Muscle of leg (tissue), 11 donors: Measurements from ENCODE around the gene SPHK2. TPM values are rescaled to one million over a fixed set of nuclear protein-coding genes. Genes with fewer than 3 reads are reported as not detected.
"Not testable (repeated sequence)": the region's sequence is repeated elsewhere in the genome, so short reads cannot be mapped to it uniquely, and the experiment has no call there.

Experiments used
- DNase-seq: peaks from one replicate; pipeline ENCODE4 v3.0.0; 2013
- H3K27ac ChIP-seq: one replicate; pipeline ENCODE4 v1.5.1; 2013; ENCODE audit warnings: mild to moderate bottlenecking, low read length, control low read depth
- H3K27me3 ChIP-seq: one replicate; pipeline ENCODE4 v1.6.1; 2013; ENCODE audit warnings: low read length; ENCODE audit not compliant: control insufficient read depth, insufficient read depth
- H3K36me3 ChIP-seq: one replicate; pipeline ENCODE4 v1.6.1; 2013; ENCODE audit warnings: low read length; ENCODE audit not compliant: control insufficient read depth, insufficient read depth
- H3K4me1 ChIP-seq: one replicate; pipeline ENCODE4 v1.6.1; 2013; ENCODE audit warnings: low read length; ENCODE audit not compliant: control insufficient read depth, insufficient read depth
- H3K4me3 ChIP-seq: one replicate; pipeline ENCODE4 v1.5.1; 2013; ENCODE audit warnings: low read length, control low read depth
- H3K9me3 ChIP-seq: replicated peaks from 2 replicates; pipeline ENCODE4 v1.6.1; 2013; ENCODE audit warnings: low read depth, low read length; ENCODE audit not compliant: control insufficient read depth
- WGBS: methylation state at CpG from one replicate; pipeline ENCODE4 v1.1.5; 2013; ENCODE audit warnings: missing lambda C conversion rate; ENCODE audit not compliant: insufficient coverage; 5-methylcytosine and 5-hydroxymethylcytosine counted together
- polyA plus RNA-seq, 8 donors: library from polyadenylated mRNA; unstranded; fragments of 120-200 nt; gene quantifications; one replicate each; pipeline versions ENCODE4 v1.2.1 to v1.2.3, GENCODE V29; 2013; ENCODE audit warnings: inconsistent platforms in 1 of 8, low replicate concordance in 1 of 8; ENCODE audit not compliant: insufficient read length in 8 of 8, insufficient read depth in 1 of 8
- total RNA-seq: library from RNA; stranded (reverse); fragments of 120-200 nt; gene quantifications from one replicate; pipeline ENCODE4 v1.2.4, GENCODE V29; 2013

Gene SPHK2
- total and polyA plus RNA-seq, 9 donors: 4.1 to 11.8 (median 9.6) TPM

DNA sequence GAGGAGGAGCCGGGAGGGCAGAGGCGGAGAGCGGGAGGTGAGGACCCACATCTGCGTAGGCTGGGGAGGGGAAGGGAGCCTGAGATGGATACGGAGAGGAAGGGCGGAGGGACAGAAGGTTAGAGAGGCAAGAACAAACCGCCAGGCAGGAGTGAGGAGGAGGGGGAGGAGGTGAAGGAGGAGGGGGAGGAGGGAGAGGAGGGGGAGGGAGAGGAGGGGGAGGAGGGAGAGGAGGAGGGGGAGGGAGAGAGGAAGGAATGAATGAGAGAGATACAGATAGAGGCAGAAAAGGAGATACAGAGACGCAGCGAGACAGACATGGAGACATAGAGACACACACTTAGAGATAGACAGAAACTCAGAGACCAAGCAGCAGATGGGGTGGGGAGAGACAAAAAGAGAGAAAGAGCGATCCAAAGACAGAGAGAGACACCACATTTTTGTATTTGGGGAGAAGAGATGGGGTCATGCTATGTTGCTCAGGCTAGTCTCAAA, 27.5 kb downstream of the SPHK2 start:
- no peaks in the 10 kb centered on the region for H3K27me3 ChIP-seq
- WGBS: 4% methylated on average over 4 of the region's 10 CpGs
- H3K4me1 ChIP-seq: peaks cover 42% of the 10 kb centered on the region
- H3K4me3 ChIP-seq: peak overlapping the region; percentile 58
- no peaks in the 10 kb centered on the region for H3K36me3 ChIP-seq
- no peak for DNase-seq
- H3K27ac ChIP-seq: peak overlapping the region; percentile 91
- no peaks in the 10 kb centered on the region for H3K9me3 ChIP-seq

DNA sequence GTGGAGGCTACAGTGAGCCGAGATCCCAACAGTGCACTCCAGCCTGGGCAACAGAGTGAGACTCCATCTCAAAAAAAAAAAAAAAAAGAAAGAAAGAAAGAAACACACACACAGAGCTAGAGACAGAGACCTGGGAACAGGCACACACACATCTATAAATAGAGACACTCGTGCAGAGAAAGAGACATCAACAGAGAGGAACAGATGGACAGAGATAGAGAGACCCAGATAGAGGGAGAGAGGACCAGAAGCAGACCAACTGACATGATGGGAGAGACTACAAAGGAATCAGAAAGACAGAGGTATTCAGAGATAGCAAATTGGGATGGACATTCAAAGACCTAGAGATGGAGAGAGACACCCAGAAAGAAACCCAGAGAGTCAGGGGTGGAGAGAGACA, 28.8 kb downstream of the SPHK2 start:
- DNase-seq: no peak
- peaks cover 42% of the 10 kb centered on the region for H3K4me1 ChIP-seq
- H3K9me3 ChIP-seq: no peaks in the 10 kb centered on the region
- WGBS: no CpG with 5 or more reads among the region's 2 CpGs
- no peak overlapping the region for H3K27ac ChIP-seq
- no peaks in the 10 kb centered on the region for H3K27me3 ChIP-seq
- no peaks in the 10 kb centered on the region for H3K36me3 ChIP-seq
- no peak overlapping the region for H3K4me3 ChIP-seq

DNA sequence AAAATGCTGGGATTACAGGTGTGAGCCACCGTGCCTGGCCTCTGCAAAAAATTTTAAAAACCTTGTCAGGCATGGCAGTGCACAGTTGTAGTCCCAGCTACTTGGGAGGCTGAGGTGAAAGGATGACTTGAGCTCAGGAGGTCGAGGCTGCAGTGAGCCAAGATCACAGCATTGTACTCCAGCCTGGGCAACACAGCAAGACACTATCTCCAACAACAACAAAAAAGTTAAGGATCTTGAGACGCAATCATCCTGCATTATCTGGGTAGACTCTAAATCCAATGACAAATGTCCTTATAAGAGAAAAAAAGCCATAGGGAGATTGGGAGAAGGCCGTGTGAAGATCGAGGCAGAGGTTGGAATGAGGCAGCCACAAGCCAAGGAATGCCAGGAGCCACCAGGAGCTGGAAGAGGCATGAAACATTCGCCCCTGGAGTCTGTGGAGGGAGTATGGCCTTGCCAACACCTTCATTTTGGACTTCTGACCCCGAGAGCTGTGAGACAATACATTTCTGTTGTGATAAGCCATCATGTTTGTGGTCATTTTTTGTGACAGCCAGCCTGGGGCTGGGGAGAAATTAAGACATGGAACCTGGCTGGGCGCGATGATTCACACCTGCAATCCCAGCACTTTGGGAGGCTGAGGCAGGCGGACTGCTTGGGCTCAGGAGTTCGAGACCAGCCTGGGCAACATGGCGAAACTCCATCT, 31.8 kb downstream of the SPHK2 start:
- no peak for DNase-seq
- no peaks in the 10 kb centered on the region for H3K36me3 ChIP-seq
- H3K27ac ChIP-seq: no peak overlapping the region
- H3K4me1 ChIP-seq: peaks cover 31% of the 10 kb centered on the region
- H3K27me3 ChIP-seq: no peaks in the 10 kb centered on the region
- WGBS: 85% methylated on average over 7 of the region's 12 CpGs
- no peak overlapping the region for H3K4me3 ChIP-seq
- H3K9me3 ChIP-seq: no peaks in the 10 kb centered on the region

DNA sequence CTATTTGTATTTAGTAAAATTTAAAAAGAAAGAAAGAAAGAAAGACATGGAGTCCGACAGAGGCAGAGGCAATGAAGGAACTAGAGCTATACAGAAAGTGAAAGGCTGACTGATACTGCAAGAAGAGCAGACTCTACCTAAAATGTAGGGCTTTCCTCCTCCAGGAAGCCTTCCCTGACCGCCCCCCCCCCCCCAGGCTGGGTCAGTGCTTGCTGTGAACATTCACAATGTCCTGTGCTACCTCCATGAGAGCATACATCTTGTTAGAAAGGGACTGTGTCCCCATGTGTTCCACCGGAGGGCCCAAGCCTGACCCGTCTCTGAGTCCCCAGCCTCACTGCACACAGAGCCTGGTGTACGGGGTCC, 32.4 kb downstream of the SPHK2 start:
- WGBS: 79% methylated on average over 3 of the region's 5 CpGs
- Histone ChIP-seq H3K4me3 (no peak overlapping the region), H3K4me1 (peaks cover 30% of the 10 kb centered on the region), H3K36me3 (no peaks in the 10 kb centered on the region), H3K9me3 (no peaks in the 10 kb centered on the region), H3K27ac (no peak overlapping the region), H3K27me3 (no peaks in the 10 kb centered on the region)
- DNase-seq: no peak

DNA sequence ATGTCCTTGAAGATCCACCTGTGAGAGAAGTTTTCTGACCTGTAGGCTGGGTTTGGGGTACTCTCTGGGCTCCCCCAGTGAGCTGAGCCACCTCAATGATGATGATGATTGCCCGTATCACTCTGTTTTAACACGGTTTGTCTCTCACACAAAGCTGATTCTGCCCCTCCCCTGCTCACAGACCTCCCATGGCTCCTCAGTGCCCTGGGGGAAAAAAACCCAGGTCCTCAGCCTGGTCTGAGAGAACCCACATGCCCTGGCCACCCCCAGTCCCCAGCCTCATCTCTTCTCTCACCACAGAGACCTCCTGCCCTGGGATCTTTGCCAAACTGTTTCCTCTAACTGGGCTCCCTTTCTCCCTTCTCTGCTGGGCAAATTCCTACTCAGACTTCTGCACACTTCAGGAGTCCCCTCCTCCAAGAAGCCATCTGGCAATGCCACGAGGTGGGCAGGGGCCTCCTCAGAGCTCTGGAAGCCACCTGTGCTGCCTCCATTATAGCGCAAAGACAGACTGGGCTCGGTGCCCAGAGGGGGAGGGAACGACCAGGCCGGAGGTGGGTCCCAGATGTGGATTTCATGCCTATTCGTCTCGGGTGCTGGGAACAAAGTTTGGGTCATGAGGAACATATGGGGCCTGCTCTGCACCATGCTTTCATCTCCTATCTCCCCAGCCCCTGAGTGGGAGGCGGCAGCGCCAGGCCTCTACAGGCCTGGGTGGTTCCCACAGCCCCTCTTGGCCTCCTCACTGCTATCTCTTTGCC, 35.2 kb downstream of the SPHK2 start:
- H3K27ac ChIP-seq: peak overlapping the region; percentile 47
- peaks cover 20% of the 10 kb centered on the region for H3K4me1 ChIP-seq
- no peak overlapping the region for H3K4me3 ChIP-seq
- H3K9me3 ChIP-seq: no peaks in the 10 kb centered on the region
- WGBS: 18% methylated on average over 6 of the region's 11 CpGs
- peak; percentile 70 for DNase-seq
- H3K27me3 ChIP-seq: no peaks in the 10 kb centered on the region
- no peaks in the 10 kb centered on the region for H3K36me3 ChIP-seq

DNA sequence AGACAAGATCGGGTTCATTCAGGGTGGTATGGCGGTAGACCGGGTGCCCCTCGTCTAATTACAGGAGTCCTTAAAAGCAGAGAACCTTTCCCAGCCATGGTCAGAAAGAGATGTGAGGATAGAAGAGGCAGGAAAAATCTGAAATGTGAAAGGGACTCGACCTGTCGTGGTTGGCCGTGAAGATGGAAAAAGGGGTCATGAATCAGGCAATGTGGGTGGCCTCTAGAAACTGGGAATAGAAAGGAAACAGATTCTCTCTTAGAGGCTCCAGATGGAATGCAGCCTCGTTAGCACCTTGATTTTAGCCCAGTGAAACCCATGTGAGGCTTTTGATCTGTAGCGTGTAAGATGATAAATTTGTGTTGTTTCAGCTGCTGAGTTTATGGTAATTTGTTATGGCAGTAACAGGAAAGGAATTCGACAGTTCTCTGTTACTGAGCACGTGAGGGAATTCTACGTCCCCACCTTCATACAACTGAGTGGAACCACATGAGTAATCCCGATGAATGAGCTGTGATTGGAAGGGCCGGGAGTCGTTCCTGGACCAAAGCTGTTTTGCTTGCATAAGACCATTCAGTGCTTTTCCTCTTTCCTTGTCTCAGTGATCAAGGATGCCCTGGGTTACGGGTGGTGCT, 37.7 kb downstream of the SPHK2 start:
- no peak overlapping the region for H3K4me3 ChIP-seq
- H3K36me3 ChIP-seq: no peaks in the 10 kb centered on the region
- H3K27me3 ChIP-seq: no peaks in the 10 kb centered on the region
- peaks cover 26% of the 10 kb centered on the region for H3K4me1 ChIP-seq
- peak overlapping the region; percentile 55 for H3K27ac ChIP-seq
- WGBS: 32% methylated on average over 11 of the region's 16 CpGs
- DNase-seq: peak; percentile 77
- H3K9me3 ChIP-seq: no peaks in the 10 kb centered on the region

DNA sequence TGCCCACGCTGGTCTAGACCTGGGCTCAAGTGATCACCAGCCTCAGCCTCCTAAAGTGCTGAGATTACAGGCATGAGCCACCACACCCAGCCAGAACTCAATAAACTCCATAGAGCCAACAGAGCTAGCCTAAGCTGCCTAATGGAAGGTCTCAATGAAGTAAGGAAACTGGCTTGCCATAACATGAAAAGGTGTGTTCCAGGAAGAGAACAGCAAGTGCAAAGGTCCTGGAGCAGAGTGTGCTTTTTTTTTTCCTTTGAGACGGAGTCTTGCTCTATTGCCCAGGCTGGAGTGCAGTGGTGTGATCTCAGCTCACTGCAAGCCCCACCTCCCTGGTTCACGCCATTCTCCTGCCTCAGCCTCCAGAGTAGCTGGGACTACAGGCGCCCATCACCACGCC, 38.5 kb downstream of the SPHK2 start:
- not testable (repeated sequence) for H3K36me3 ChIP-seq, H3K4me3 ChIP-seq, DNase-seq, H3K27me3 ChIP-seq, H3K27ac ChIP-seq, H3K9me3 ChIP-seq
- peaks cover 26% of the 10 kb centered on the region for H3K4me1 ChIP-seq
- 80% methylated on average over 1 of the region's 5 CpGs for WGBS

DNA sequence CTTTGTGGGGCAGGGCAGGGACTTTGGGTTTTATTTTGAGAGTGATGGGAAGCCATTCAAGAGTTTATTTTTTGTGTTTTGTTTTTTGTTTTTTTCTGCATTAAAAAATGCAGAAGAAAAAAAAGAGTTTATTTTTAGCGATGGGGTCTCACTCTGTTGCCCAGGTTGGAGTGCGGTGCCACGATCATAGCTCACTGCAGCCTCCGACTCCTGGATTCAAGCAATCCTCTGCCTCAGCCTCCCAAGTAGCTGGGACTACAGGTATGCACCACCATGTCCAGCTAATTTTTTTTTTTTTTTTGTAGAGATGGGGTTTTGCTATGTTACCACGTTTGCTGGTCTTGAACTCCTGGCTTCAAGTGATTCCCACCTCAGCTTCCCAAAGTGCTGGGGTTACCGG, 39.2 kb downstream of the SPHK2 start:
- H3K9me3 ChIP-seq: no peaks in the 10 kb centered on the region
- H3K4me1 ChIP-seq: peaks cover 26% of the 10 kb centered on the region
- H3K27ac ChIP-seq: no peak overlapping the region
- no peaks in the 10 kb centered on the region for H3K27me3 ChIP-seq
- H3K4me3 ChIP-seq: no peak overlapping the region
- no peaks in the 10 kb centered on the region for H3K36me3 ChIP-seq
- 80% methylated on average over 1 of the region's 6 CpGs for WGBS
- DNase-seq: no peak

DNA sequence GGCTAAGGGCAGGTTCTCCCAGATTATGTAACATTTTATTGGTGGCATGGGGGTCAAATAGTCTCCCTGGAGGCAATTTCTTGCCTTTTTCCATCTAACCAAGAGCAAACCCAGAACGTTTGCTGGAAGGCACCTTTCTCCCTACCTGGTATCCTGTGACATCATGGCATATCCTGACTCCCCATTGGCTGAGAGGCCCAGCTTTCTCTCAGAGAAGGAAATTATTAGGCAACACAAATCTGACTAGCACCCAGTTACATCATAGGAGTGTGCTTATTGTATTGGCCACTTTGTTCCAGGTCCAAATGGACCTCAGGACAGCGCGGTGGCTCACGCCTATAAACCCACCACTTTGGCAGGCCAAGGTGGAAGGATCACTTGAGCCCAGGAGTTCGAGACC, 40.5 kb downstream of the SPHK2 start:
- Histone ChIP-seq H3K27me3 (no peaks in the 10 kb centered on the region), H3K9me3 (no peaks in the 10 kb centered on the region), H3K36me3 (no peaks in the 10 kb centered on the region), H3K4me1 (peaks cover 18% of the 10 kb centered on the region), H3K27ac (no peak overlapping the region), H3K4me3 (no peak overlapping the region)
- 25% methylated on average over 1 of the region's 5 CpGs for WGBS
- no peak for DNase-seq
